Non-pigmented ciliary epithelial cell (primary cell): ENCODE measurements around the gene BSND.

ENCODE experiments used
- DNase-seq: peaks from one replicate; pipeline ENCODE4 v3.0.0-alpha.2; 2010; ENCODE audit warnings: low read depth

BSND gene

DNA sequence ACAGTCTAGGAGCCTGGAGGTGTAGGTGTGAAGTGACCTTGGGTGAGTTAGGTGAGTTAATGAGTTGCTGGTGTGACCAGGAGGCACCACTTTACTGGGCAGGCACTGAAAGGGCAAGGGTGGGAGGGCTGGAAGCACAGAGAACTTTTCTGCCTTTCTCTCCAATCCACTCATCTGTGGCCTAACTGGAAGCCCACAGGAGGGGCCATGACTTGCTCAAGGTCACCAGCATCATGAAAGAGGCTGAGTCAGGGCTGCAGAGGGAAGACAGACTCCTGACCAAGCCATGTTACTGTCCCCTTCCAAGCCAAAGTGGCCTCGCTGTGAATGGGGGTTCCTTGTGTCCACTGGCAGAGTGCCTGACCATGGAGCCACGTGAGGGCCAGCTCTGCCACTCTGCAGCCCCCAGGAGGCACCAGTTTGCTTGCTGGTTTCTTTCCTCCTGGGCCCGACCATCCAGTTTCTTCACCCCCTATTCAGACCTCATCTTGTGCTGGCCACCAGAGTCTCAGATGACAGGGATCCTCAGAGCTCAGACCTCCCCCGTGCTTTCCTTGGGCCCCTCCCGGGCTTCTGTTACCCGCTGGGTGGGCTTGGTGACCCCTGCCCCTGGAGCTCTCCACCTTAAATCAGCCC, 4.3 kb upstream of the BSND start:
- no peak for DNase-seq

DNA sequence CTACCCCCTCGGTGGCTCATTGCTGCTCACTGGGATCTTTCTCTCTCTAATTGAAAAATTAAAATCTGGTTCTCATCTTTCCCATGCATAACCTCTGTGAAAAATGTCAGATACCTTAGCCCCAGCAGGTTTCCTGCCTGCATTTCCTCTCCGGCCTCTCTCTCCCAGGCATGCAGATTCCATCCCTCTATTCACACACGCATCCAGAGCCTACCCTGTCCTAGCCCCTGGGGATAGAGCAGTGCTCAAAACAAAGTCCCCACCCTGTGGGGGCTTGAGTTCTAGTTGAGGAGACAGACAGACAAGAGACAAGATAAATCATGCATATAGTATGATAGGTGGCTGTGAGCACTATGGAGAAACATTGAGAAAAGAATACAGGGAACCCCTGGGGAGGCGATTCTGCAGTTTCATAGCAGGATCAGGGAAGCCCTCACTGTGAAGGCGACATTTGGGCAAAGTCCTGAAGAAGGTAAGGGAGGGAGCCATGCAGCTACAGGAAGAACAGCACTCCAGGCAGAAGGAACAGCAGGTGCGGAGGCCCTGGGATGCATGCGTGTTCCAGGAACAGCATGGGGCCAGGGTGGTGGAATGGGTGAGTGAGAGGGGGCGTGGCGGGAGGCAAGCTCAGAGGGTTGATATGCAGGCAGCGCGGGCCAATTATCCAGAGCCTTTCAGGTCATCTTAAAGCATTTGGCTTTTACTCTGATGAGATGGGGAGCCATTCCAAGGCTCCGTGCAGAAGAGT, 3.5 kb upstream of the BSND start:
- no peak for DNase-seq

DNA sequence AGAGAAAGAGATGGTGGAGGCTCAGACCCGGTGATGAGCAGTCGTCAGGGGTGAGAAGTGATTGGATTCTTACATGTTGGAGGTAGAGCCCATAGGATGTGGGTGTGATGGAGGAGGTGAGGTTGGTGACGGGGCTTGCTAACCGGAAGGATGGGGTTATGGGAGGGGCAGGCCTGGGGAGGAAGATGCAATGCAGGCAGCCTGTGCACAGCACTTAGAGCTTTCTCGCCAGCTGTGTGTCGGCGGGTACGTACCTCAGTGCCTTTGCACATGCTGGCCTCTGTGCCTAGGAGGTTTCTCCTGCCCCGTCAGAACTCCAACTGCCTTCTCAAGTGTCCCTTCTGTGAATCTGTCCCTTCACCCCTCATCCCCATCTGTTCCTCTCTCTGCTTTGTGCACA, 2.9 kb upstream of the BSND start:
- no peak for DNase-seq

DNA sequence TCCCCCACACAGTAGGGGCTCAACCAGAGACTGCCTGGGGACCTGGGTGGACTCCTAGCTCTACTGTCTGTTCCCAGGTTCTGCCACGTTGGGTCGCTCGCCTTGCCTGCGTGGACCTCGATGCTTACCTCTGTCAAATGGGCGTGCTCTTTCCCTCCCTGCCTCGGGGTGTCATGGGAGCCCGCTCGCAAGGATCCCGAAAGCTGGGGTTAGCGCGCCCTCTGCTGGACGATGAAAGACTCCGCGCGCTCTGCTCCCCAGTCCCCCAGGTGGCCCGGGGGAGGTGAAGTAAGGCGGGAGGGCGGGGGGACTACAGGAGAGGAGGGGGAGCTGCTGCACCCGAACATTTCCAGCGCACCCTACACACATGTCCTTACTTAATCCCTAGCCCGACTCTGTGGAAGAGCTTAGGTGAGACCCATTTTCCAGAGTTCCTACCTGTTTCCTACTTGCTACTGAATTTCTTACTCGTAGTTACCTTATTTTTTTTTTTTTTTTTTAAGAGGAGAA, 2.3 kb upstream of the BSND start:
- no peak for DNase-seq

DNA sequence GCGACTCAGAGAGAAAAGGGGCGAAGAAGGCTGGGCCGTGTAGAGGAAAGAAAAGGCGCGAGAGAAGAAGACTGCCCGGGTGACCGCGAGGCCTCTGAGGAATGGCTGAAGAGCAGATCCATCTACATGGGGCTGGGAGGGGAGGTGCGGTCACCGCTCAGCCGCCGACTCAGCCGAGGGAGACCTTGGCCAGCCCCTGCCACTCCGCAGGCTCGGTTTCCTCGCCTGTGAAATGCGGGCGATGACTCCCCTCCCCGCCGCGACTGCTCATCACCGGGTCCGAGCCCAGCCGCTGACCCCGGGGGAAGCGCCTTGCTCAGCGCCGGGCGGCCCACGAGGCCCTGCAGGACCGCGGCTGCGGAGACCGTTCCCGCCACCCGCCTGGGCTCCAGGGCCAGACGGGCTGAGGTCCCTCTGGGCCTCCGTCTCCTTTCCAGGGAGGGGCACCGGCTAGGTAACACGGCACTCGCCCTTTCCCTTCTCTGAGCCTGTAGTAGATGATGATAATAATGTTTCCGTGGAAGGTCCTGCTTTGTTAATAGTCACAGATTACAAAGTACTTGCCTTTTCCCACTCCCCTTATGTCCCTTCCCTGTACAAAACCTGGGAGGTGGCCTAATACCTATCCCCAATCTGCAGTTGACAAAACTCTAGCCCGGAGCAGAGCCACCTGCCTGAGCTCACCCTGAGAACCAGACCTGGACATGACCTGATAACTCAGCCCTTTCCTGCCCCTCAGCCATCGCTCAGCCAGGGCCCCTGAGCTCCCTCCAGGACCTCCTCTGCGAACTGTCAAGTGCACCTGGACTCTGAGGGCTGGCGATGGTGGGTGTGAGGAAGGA, 1.6 kb upstream of the BSND start:
- no peak for DNase-seq

DNA sequence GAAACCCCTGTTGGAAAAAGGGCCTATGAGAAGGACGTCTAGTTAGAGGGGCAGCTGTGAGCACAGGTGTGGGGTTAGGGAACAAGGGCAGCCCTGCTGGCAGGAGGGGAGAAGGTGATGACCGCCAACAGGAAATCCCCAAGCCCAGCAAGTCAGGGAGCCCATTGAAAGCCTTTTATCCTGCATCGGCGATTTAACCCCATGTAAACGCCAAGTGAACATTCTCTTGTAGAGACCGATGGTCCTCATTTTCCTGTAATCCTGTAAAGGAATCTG, 1.1 kb upstream of the BSND start:
- no peak for DNase-seq

DNA sequence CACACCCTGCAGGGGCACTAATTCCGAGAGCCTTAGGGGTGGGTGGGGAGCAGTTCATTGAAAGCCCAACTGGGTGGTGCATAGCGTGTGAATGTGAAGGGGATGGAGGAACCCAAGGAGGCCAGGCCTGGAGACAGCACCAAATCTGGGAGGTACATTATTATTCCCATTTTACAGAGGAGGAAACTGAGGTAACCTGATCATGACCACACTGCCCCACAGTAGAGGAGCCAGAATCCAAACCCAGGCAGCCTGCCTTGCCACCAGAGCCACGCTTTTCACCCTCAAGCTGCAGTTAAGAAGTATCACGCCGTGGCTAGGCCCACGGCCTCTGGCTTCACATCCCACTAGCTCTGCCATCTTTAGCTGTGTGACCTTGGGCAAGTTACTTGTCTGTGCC, 633 bp upstream of the BSND start:
- no peak for DNase-seq

DNA sequence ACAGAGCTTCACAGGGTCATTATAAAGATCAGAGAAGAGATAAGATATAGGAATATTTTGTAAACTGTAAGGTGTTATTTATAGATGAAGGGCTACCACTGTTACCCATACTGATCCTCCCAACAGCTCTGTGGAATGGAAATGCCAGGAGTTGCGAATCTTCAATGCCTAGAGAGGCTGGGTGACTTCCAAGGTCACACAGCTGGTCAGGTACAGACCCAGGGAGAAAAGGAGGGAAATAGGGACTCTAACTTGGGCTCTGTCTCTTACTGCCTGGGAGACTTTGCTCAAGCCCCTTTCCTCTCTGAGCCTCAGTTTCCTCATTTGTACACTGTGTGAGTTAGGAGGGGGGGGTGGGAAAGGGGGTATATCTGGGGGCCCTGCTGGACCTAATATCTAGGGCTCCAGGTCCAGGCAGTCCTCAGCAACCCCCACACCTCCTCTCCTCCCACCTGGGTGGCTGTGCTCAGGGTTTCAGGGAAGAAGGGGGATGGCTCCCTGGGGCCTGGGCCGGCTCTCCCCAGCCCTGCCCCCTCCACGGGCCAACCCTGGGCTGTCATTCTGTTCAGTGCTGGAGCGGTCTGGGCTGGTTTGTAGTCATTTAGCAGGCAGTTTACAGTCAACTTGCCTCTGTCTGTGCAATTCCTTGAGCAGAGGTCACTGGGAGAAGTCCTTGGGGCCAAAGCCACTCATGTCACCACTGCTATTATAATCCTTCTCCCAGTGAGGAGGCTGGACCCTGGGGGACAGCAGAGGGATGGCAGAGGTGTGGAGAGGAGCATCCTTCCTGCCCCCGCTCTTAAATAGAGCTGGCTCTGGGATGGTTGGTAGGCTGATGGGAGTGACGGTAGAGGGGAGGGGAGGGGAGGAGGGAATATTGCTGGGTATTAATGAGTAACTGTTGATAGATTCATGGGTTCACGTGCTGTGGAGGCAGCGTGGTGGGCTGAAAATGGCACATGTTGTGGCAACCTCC, 1.7 kb downstream of the BSND start:
- DNase-seq = no peak

DNA sequence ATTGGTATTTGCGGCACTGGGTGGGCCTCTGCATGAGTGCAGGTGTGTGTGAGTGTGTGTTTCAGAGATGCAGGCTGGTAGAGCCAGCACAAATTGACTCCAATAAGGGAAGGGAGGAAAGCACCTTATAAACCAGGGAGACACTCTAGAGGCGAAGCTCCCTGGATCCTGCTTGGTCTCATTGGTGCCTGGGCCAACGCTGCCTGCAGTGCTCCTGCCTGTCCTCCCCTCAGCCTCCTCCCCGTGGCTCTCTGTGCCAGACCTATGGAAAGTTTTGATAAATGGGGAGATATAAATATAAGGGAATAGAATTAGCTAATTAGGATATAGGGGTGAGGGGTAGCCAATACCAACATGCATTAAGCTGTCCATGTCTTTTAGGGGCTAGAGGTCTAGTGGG, 2.6 kb downstream of the BSND start:
- DNase-seq = no peak

DNA sequence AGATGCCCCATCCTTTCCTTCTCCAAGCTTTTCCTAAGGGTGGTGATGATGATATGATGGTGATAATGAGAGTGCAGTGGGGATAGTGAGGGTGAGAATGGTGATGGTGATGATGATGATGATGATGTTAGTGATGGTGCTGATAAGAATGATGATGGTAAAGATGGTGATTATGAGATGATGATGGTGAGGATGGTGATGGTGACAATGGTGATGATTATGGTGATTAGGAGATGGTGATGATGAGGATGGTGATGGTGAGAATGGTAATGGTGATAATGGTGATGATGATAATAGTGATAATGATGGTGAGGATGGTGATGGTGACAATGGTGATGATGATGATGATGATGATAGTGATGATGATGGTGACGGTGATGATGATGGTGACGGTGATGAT, 4.0 kb downstream of the BSND start:
- DNase-seq = no peak

DNA sequence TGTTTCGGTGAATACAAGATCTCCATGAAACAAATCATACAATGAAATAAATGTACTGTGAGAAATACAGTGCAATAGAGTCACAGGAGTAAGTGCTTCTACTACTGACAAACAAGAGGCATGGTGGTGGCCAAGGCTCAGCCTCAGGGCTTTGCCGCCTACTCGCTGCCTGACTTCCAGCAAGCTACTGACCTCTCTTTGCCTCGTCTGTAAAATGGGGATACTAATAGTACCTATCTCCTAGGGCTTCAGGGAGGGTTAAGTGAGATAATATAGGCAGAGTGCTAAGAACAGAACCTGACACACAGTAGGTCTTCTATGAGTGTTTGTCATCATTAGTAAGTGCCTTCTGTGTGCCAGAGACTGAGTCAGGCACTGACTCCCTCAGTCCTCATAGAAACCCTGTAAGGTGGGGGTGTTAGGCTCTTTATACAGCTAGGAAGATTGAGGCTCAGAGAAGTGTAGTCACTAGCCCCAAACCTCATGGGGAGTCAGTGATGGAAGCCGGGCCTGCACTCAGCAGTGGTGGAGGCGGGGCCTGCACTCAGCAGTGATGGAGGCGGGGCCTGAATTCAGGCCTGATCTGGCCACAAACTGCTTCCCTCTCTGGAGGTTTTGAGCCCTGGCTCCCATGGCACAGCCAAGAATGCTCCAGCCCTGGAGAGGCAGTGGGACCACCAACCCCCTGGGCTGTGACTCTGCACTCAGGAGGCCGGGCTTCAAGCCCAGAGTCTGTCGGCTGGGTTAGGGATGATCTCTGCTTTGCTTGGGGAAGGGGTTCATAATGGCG, 6.8 kb downstream of the BSND start:
- no peak for DNase-seq

DNA sequence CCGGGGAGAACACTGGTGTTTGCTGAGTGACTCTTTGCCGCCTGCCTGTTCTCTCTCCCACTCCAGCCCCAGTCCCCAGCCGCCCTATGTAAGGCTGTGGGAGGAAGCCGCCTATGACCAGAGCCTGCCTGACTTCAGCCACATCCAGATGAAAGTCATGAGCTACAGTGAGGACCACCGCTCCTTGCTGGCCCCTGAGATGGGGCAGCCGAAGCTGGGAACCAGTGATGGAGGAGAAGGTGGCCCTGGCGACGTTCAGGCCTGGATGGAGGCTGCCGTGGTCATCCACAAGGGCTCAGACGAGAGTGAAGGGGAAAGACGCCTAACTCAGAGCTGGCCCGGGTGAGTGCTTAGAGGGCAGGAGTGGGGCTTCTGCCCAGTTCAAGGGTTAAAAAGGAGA, 8.2 kb downstream of the BSND start:
- DNase-seq = no peak

DNA sequence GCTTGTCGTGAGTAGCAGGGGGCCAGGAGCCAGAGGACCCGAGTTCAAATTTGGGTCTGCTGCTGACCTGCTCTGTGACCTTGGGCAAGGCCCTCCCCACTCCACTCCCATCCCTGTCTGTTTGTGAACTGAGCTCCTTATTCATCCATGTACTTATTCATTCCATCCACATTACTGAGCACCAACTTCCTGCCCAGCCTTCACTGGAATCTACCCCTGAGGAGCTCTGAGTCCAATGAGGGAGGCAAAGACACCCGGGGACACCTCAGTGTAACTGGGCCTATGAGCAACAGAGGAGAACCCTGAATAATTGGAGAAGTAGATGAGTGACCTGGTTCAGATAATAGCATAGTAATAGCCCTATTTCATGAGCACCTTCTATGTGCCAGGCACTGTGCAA, 8.9 kb downstream of the BSND start:
- peak; percentile 53 for DNase-seq

DNA sequence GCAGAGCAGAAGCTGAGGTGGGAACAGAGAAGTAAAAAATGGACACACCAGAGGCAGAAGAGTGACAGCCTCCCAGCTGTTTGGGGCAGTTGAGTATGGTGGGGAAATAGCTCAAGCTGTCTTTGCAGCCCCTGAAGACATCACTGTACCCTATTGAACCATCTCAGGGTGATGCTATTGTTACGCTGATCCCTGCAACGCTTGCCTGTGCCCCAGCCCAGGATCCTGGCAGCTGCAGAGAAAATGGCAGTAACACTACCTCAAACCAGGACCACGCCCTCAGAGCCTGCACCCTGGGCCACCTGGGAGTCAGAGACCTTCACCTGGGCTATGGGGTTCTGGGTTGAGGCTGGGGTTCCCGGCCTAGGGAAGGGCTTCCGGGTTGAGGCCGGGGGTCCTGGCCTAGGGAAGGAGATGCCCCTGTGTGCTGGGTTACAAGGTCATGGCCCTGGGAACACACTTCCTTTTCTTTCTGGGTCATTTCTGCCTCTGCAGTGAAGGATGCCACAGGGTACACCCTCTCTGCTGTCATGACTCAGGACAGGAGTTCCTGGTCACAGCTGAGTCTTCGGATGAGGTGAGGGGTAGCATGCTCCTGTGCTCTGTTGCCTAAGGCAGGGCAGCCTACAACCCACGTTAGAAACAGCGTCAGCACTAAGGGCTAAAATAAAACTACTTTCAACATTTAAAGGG, 11.6 kb downstream of the BSND start:
- DNase-seq = no peak

DNA sequence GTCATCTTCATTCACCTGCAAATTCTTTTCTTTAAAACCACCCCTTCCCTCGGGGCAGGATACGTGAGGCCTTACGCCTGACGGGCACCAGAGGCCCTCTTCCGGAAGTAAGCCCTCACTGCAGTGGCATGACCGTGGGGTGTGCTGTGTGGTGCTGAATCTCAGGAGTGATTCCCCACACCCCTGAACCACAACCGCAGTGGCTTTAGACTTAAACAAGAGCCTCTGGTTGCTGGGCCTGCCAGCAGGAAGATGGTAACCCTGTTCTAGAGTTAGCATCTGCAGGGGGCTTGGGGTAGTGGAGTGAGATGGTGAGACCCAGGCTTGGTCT, 12.1 kb downstream of the BSND start:
- DNase-seq = no peak

DNA sequence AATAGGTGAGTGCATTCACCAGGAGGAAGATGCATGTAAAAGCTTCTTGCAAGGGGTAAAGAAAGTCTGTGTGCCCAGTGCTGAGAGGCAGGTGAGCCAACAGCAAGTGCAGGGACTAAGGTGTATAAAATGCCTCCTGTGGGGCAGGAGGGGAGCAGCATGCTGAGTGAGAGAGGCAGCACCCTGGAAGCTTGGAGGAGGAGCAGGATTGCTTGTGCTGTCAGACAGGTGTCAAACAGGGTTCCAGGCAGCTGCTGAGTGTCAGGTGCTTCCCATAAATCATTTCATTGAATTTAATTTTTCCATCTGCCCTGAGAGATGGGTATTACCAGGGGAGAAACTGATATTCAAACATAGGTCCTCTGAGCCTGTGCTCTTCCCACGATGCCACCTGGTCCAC, 13.9 kb downstream of the BSND start:
- no peak for DNase-seq

DNA sequence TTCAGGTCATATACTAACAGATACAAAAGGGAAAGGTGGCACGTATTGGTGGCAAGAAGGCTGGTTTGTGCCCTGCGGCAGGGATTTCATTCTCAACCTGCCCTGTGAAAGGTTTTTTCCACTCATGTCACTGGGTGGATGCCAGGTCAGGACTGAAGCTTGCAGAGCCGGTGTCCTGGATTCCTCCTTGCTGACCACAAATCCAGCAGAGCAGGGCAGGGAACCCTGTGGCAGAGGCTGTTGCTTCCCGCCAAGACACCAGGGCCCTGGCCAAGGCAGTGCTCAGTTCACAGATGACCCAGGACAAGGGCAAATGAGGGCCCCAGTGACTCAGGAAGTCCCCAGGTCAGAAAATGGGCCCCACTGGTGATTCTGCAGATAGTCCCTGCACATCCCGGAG, 16.4 kb downstream of the BSND start:
- no peak for DNase-seq

DNA sequence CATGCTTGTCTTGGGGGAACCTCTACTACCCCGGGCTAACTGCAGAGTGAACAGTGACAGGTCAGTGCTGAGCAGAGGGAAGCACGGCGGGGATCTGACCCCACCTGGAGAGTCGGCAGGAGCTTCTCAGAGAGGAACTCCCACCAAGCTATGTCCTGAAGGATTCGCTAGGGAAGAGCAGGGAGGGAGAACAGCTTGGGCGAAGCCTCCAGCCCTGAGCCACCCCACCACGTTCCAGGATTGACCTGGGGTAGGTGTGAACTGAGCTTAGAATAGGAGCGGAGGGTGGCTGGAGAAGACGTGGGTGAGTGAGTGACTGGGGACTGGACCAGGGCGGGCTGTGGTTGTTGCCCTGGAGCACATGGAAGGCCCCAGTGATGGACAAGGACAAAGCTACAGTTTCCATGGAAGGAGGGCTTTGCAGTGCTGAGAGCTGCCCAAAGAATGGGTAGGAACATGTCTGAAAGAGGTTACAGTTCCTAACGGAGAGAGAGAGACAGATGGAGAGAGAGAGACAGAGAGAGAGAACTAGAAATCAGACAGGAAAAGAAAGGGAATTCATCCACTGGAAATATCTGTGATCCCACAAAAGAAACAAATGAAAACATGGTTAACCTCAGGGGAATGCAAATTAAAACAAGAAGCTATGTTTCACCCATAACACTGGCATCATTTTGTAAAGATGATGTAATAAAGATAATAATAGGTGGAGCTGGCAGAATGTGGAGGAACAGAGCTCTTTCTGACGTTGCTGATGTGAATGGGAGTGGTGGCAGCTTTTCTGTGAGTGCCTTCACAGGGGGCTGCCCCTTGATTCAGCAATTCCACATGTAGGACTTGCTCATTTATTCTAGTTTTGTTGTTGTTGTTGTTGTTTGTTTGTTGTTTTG, 17.2 kb downstream of the BSND start:
- peak; percentile 13 for DNase-seq

DNA sequence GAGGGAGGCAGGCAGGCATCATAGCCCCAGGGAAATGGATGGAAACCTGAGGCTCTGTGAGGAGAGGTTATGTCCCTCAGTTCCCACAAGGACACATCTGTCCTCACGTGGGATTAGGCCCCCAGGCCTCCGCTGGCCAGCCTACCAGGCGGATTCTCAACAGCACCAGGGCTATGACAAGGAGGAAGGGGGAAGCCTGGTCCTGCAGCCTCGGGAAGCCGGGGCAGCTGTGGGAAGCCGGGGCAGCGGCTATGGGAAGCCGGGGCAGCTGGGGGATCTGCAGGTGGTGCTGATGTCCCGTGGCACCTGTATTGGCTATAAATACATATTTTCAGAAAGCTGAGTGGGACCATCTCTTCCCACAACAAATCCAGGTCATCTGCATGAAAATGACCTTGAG, 19.7 kb downstream of the BSND start:
- DNase-seq = no peak
